ENCODE results near the gene KANSL2. TPM values are rescaled to one million over a fixed set of nuclear protein-coding genes. Genes with fewer than 3 reads are reported as not detected.
"Not testable (repeated sequence)": the region's sequence is repeated elsewhere in the genome, so short reads cannot be mapped to it uniquely, and the experiment has no call there.

KANSL2 gene
- 23.1 TPM for total RNA-seq
- long read RNA-seq, partial matches to known transcripts = 2 of 40 reads
- long read RNA-seq, other reads (novel, unspliced or antisense) = 38 of 40 reads

- H3K4me3 ChIP-seq = peak within 1 kb of the TSS; percentile 99
- H3K36me3 ChIP-seq = peaks cover 34% of the 10 kb centered on the region
- H3K27ac ChIP-seq (replicated peaks) = peak within 1 kb of the TSS; percentile 94
- no peak for TF ChIP-seq CTCF (IDR thresholded peaks at IDR 0.05; ENCODE audit: borderline replicate concordance)
- intact Hi-C loops (cut with micrococcal nuclease) = no loop called here
- DNase-seq = peak; percentile 98
- H3K4me1 ChIP-seq = peaks cover 57% of the 10 kb centered on the region
- no peaks in the 10 kb centered on the region for H3K9me3 ChIP-seq (replicated peaks)
- no peaks in the 10 kb centered on the region for H3K27me3 ChIP-seq (ENCODE audit: low read depth)
Observed at GRCh38 chr12:48681710-48682532, at the start of gene KANSL2. KANSL2 (minus strand) TSS chr12:48682238; CDS start chr12:48681632, 606 bp downstream.

- DNase-seq = no peak
- Histone ChIP-seq H3K4me1 (no peaks in the 10 kb centered on the region), H3K4me3 (no peak overlapping the region), H3K9me3 (replicated peaks) (no peaks in the 10 kb centered on the region), H3K27ac (replicated peaks) (no peak overlapping the region), H3K36me3 (no peaks in the 10 kb centered on the region), H3K27me3 (ENCODE audit: low read depth) (no peaks in the 10 kb centered on the region)
- TF ChIP-seq CTCF (IDR thresholded peaks at IDR 0.05; ENCODE audit: borderline replicate concordance) = no peak
- intact Hi-C loops (cut with micrococcal nuclease) = no loop called here
Observed at GRCh38 chr12:48728807-48729206, 46.8 kb upstream of the KANSL2 start.

- H3K36me3 ChIP-seq; H3K27ac ChIP-seq (replicated peaks); H3K4me3 ChIP-seq; DNase-seq; intact Hi-C loops (cut with micrococcal nuclease); H3K27me3 ChIP-seq (ENCODE audit: low read depth): not testable (repeated sequence)
- Histone ChIP-seq H3K4me1 (peaks cover 14% of the 10 kb centered on the region), H3K9me3 (replicated peaks) (peaks cover 15% of the 10 kb centered on the region)
Observed at GRCh38 chr12:48720737-48721136, 38.7 kb upstream of the KANSL2 start.

- H3K27me3 ChIP-seq (ENCODE audit: low read depth); H3K27ac ChIP-seq (replicated peaks); intact Hi-C loops (cut with micrococcal nuclease); DNase-seq; H3K4me3 ChIP-seq; H3K36me3 ChIP-seq: not testable (repeated sequence)
- peaks cover 20% of the 10 kb centered on the region for H3K4me1 ChIP-seq
- H3K9me3 ChIP-seq (replicated peaks) = peaks cover 15% of the 10 kb centered on the region
Observed at GRCh38 chr12:48720171-48720570, 38.1 kb upstream of the KANSL2 start.

GRCh38 chr12:48719002-48719401 is 37.0 kb upstream of the KANSL2 start:
- H3K36me3 ChIP-seq; DNase-seq; H3K4me3 ChIP-seq; intact Hi-C loops (cut with micrococcal nuclease); H3K27me3 ChIP-seq (ENCODE audit: low read depth); H3K27ac ChIP-seq (replicated peaks): not testable (repeated sequence)
- H3K9me3 ChIP-seq (replicated peaks) = peaks cover 15% of the 10 kb centered on the region
- peaks cover 31% of the 10 kb centered on the region for H3K4me1 ChIP-seq

- DNase-seq = no peak
- Histone ChIP-seq H3K4me3 (peak overlapping the region; percentile 80), H3K27me3 (ENCODE audit: low read depth) (no peaks in the 10 kb centered on the region), H3K27ac (replicated peaks) (peak overlapping the region; percentile 91), H3K4me1 (peaks cover 42% of the 10 kb centered on the region), H3K9me3 (replicated peaks) (peaks cover 15% of the 10 kb centered on the region), H3K36me3 (peaks cover 21% of the 10 kb centered on the region)
- no peak for TF ChIP-seq CTCF (IDR thresholded peaks at IDR 0.05; ENCODE audit: borderline replicate concordance)
- intact Hi-C loops (cut with micrococcal nuclease) = no loop called here
Observed at GRCh38 chr12:48717252-48717695, 35.2 kb upstream of the KANSL2 start.

All from left ventricle myocardium inferior (tissue), 1 donor.